GM21515 (cell line): ENCODE measurements around the gene KCNJ5.
"Not testable (repeated sequence)": the region's sequence is repeated elsewhere in the genome, so short reads cannot be mapped to it uniquely, and the experiment has no call there.

Experiments used
- ATAC-seq: cut with Tn5 transposase; IDR thresholded peaks from one replicate; pipeline ENCODE4 v1.9.1; 2021; ENCODE audit not compliant: unreplicated experiment

Gene KCNJ5

GRCh38 chr11:128909438-128910125 is 18.4 kb downstream of the KCNJ5 start:
- ATAC-seq, result no peak

GRCh38 chr11:128910576-128910975 is 19.4 kb downstream of the KCNJ5 start:
- no peak for ATAC-seq

- no peak for ATAC-seq
These were observed 20.1 kb downstream of the KCNJ5 start for GRCh38 chr11:128911239-128911638.

GRCh38 chr11:128911701-128912100 is 20.5 kb downstream of the KCNJ5 start:
- no peak for ATAC-seq

- no peak for ATAC-seq
These were observed 22.6 kb downstream of the KCNJ5 start for GRCh38 chr11:128913806-128914205.

GRCh38 chr11:128914216-128915148 is 23.3 kb downstream of the KCNJ5 start:
- ATAC-seq, result no peak

- no peak for ATAC-seq
These were observed 24.0 kb downstream of the KCNJ5 start for GRCh38 chr11:128915149-128915521.

GRCh38 chr11:128916037-128916572 is 24.9 kb downstream of the KCNJ5 start:
- ATAC-seq, result no peak

- ATAC-seq, result no peak
These were observed 25.5 kb downstream of the KCNJ5 start for GRCh38 chr11:128916681-128917080.

GRCh38 chr11:128917144-128917724 is 26.1 kb downstream of the KCNJ5 start:
- no peak for ATAC-seq

- no peak for ATAC-seq
These were observed 28.1 kb downstream of the KCNJ5 start for GRCh38 chr11:128919216-128919615.

- ATAC-seq, result not testable (repeated sequence)
These were observed 28.5 kb downstream of the KCNJ5 start for GRCh38 chr11:128919635-128920034.

GRCh38 chr11:128920666-128921065 is 29.5 kb downstream of the KCNJ5 start:
- no peak for ATAC-seq

GRCh38 chr11:128921793-128922192 is 30.6 kb downstream of the KCNJ5 start:
- ATAC-seq, result no peak

- ATAC-seq, result no peak
These were observed 32.9 kb downstream of the KCNJ5 start for GRCh38 chr11:128924104-128924503.

- no peak for ATAC-seq
These were observed 33.5 kb downstream of the KCNJ5 start for GRCh38 chr11:128924510-128925249.

- ATAC-seq, result no peak
These were observed 34.1 kb downstream of the KCNJ5 start for GRCh38 chr11:128925250-128925600.

- ATAC-seq, result no peak
These were observed 34.8 kb downstream of the KCNJ5 start for GRCh38 chr11:128926000-128926399.

- no peak for ATAC-seq
These were observed 35.4 kb downstream of the KCNJ5 start for GRCh38 chr11:128926437-128927107.

- no peak for ATAC-seq
These were observed 35.9 kb downstream of the KCNJ5 start for GRCh38 chr11:128927108-128927461.
